ENCODE results near the gene TET3.

Gene TET3

GRCh38 chr2:73983322-73984202 is 1.1 kb upstream of the TET3 start:
- Histone ChIP-seq H3K4me3 (ENCODE audit: low read length) (peak overlapping the region; percentile 52), H3K9me3 (ENCODE audit: control insufficient read depth, low read length) (no peaks in the 10 kb centered on the region), H3K36me3 (ENCODE audit: control insufficient read depth, insufficient read depth, low read length) (no peaks in the 10 kb centered on the region), H3K4me1 (ENCODE audit: control insufficient read depth, insufficient read depth, low read length) (peaks cover 66% of the 10 kb centered on the region), H3K9ac (ENCODE audit: low read length) (peak overlapping the region; percentile 94), H3K27me3 (ENCODE audit: control insufficient read depth, insufficient read depth, low read length) (no peaks in the 10 kb centered on the region)

GRCh38 chr2:73984922-73985307 is 205 bp downstream of the TET3 start:
- H3K4me3 ChIP-seq (ENCODE audit: low read length), result no peak overlapping the region
- H3K36me3 ChIP-seq (ENCODE audit: control insufficient read depth, insufficient read depth, low read length), result no peaks in the 10 kb centered on the region
- H3K9ac ChIP-seq (ENCODE audit: low read length), result no peak overlapping the region
- H3K9me3 ChIP-seq (ENCODE audit: control insufficient read depth, low read length), result no peaks in the 10 kb centered on the region
- H3K27me3 ChIP-seq (ENCODE audit: control insufficient read depth, insufficient read depth, low read length), result no peaks in the 10 kb centered on the region
- H3K4me1 ChIP-seq (ENCODE audit: control insufficient read depth, insufficient read depth, low read length), result peaks cover 67% of the 10 kb centered on the region

- H3K4me3 ChIP-seq (ENCODE audit: low read length), result peak overlapping the region; percentile 20
- H3K9ac ChIP-seq (ENCODE audit: low read length), result peak overlapping the region; percentile 76
- H3K27me3 ChIP-seq (ENCODE audit: control insufficient read depth, insufficient read depth, low read length), result no peaks in the 10 kb centered on the region
- no peaks in the 10 kb centered on the region for H3K9me3 ChIP-seq (ENCODE audit: control insufficient read depth, low read length)
- H3K4me1 ChIP-seq (ENCODE audit: control insufficient read depth, insufficient read depth, low read length), result peaks cover 61% of the 10 kb centered on the region
- no peaks in the 10 kb centered on the region for H3K36me3 ChIP-seq (ENCODE audit: control insufficient read depth, insufficient read depth, low read length)
Observed at GRCh38 chr2:73985308-73986084, 786 bp downstream of the TET3 start.

GRCh38 chr2:73986085-73986681 is 1.5 kb downstream of the TET3 start:
- Histone ChIP-seq H3K4me1 (ENCODE audit: control insufficient read depth, insufficient read depth, low read length) (peaks cover 54% of the 10 kb centered on the region), H3K9me3 (ENCODE audit: control insufficient read depth, low read length) (no peaks in the 10 kb centered on the region), H3K9ac (ENCODE audit: low read length) (peak overlapping the region; percentile 76), H3K4me3 (ENCODE audit: low read length) (peak overlapping the region; percentile 20), H3K27me3 (ENCODE audit: control insufficient read depth, insufficient read depth, low read length) (no peaks in the 10 kb centered on the region), H3K36me3 (ENCODE audit: control insufficient read depth, insufficient read depth, low read length) (no peaks in the 10 kb centered on the region)

GRCh38 chr2:73987109-73987947 is 2.6 kb downstream of the TET3 start:
- peaks cover 43% of the 10 kb centered on the region for H3K4me1 ChIP-seq (ENCODE audit: control insufficient read depth, insufficient read depth, low read length)
- H3K36me3 ChIP-seq (ENCODE audit: control insufficient read depth, insufficient read depth, low read length), result no peaks in the 10 kb centered on the region
- peak overlapping the region; percentile 9 for H3K4me3 ChIP-seq (ENCODE audit: low read length)
- no peaks in the 10 kb centered on the region for H3K9me3 ChIP-seq (ENCODE audit: control insufficient read depth, low read length)
- H3K27me3 ChIP-seq (ENCODE audit: control insufficient read depth, insufficient read depth, low read length), result no peaks in the 10 kb centered on the region
- H3K9ac ChIP-seq (ENCODE audit: low read length), result peak overlapping the region; percentile 59

GRCh38 chr2:73987948-73988700 is 3.4 kb downstream of the TET3 start:
- Histone ChIP-seq H3K27me3 (ENCODE audit: control insufficient read depth, insufficient read depth, low read length) (no peaks in the 10 kb centered on the region), H3K4me1 (ENCODE audit: control insufficient read depth, insufficient read depth, low read length) (peaks cover 36% of the 10 kb centered on the region), H3K4me3 (ENCODE audit: low read length) (peak overlapping the region; percentile 9), H3K9me3 (ENCODE audit: control insufficient read depth, low read length) (no peaks in the 10 kb centered on the region), H3K36me3 (ENCODE audit: control insufficient read depth, insufficient read depth, low read length) (no peaks in the 10 kb centered on the region), H3K9ac (ENCODE audit: low read length) (peak overlapping the region; percentile 59)

GRCh38 chr2:73989972-73990371 is 5.3 kb downstream of the TET3 start:
- H3K9ac ChIP-seq (ENCODE audit: low read length), result no peak overlapping the region
- H3K4me1 ChIP-seq (ENCODE audit: control insufficient read depth, insufficient read depth, low read length), result peaks cover 36% of the 10 kb centered on the region
- H3K4me3 ChIP-seq (ENCODE audit: low read length), result no peak overlapping the region
- H3K27me3 ChIP-seq (ENCODE audit: control insufficient read depth, insufficient read depth, low read length), result no peaks in the 10 kb centered on the region
- no peaks in the 10 kb centered on the region for H3K9me3 ChIP-seq (ENCODE audit: control insufficient read depth, low read length)
- H3K36me3 ChIP-seq (ENCODE audit: control insufficient read depth, insufficient read depth, low read length), result no peaks in the 10 kb centered on the region

GRCh38 chr2:73990531-73990930 is 5.8 kb downstream of the TET3 start:
- Histone ChIP-seq H3K9ac (ENCODE audit: low read length) (no peak overlapping the region), H3K9me3 (ENCODE audit: control insufficient read depth, low read length) (no peaks in the 10 kb centered on the region), H3K4me1 (ENCODE audit: control insufficient read depth, insufficient read depth, low read length) (peaks cover 36% of the 10 kb centered on the region), H3K36me3 (ENCODE audit: control insufficient read depth, insufficient read depth, low read length) (no peaks in the 10 kb centered on the region), H3K4me3 (ENCODE audit: low read length) (no peak overlapping the region), H3K27me3 (ENCODE audit: control insufficient read depth, insufficient read depth, low read length) (no peaks in the 10 kb centered on the region)

- no peak overlapping the region for H3K9ac ChIP-seq (ENCODE audit: low read length)
- no peaks in the 10 kb centered on the region for H3K9me3 ChIP-seq (ENCODE audit: control insufficient read depth, low read length)
- no peak overlapping the region for H3K4me3 ChIP-seq (ENCODE audit: low read length)
- H3K36me3 ChIP-seq (ENCODE audit: control insufficient read depth, insufficient read depth, low read length), result no peaks in the 10 kb centered on the region
- peaks cover 22% of the 10 kb centered on the region for H3K4me1 ChIP-seq (ENCODE audit: control insufficient read depth, insufficient read depth, low read length)
- no peaks in the 10 kb centered on the region for H3K27me3 ChIP-seq (ENCODE audit: control insufficient read depth, insufficient read depth, low read length)
Observed at GRCh38 chr2:73992036-73992435, 7.3 kb downstream of the TET3 start.

GRCh38 chr2:73993376-73993775 is 8.7 kb downstream of the TET3 start:
- no peaks in the 10 kb centered on the region for H3K9me3 ChIP-seq (ENCODE audit: control insufficient read depth, low read length)
- H3K9ac ChIP-seq (ENCODE audit: low read length), result no peak overlapping the region
- H3K4me1 ChIP-seq (ENCODE audit: control insufficient read depth, insufficient read depth, low read length), result peaks cover 8% of the 10 kb centered on the region
- H3K4me3 ChIP-seq (ENCODE audit: low read length), result no peak overlapping the region
- no peaks in the 10 kb centered on the region for H3K27me3 ChIP-seq (ENCODE audit: control insufficient read depth, insufficient read depth, low read length)
- no peaks in the 10 kb centered on the region for H3K36me3 ChIP-seq (ENCODE audit: control insufficient read depth, insufficient read depth, low read length)

- H3K9ac ChIP-seq (ENCODE audit: low read length), result no peak overlapping the region
- H3K27me3 ChIP-seq (ENCODE audit: control insufficient read depth, insufficient read depth, low read length), result no peaks in the 10 kb centered on the region
- H3K4me1 ChIP-seq (ENCODE audit: control insufficient read depth, insufficient read depth, low read length), result peaks cover 6% of the 10 kb centered on the region
- H3K4me3 ChIP-seq (ENCODE audit: low read length), result no peak overlapping the region
- H3K9me3 ChIP-seq (ENCODE audit: control insufficient read depth, low read length), result no peaks in the 10 kb centered on the region
- no peaks in the 10 kb centered on the region for H3K36me3 ChIP-seq (ENCODE audit: control insufficient read depth, insufficient read depth, low read length)
Observed at GRCh38 chr2:73993778-73994177, 9.1 kb downstream of the TET3 start.
